Panc1 (cell line): ENCODE data around the gene FSD2.

ENCODE experiments used
- CTCF ChIP-seq: fragments of 450-650 bp; IDR thresholded peaks from 2 replicates; pipeline ENCODE4 v1.5.1; 2017; ENCODE audit warnings: mild to moderate bottlenecking
- POLR2AphosphoS5 ChIP-seq: IDR thresholded peaks from 2 replicates; pipeline ENCODE4 v1.6.1; 2012; ENCODE audit warnings: mild to moderate bottlenecking, low read depth, low read length, moderate library complexity
- REST ChIP-seq, 2 experiments: IDR thresholded peaks; 2 replicates each; pipeline ENCODE4 v1.6.1; 2011 to 2012; ENCODE audit warnings: low read depth in 2 of 2, control low read depth in 1 of 2, low read length in 1 of 2, mild to moderate bottlenecking in 1 of 2, moderate library complexity in 1 of 2; ENCODE audit not compliant: insufficient read depth in 1 of 2
- SIN3A ChIP-seq: IDR thresholded peaks from 2 replicates; pipeline ENCODE4 v1.6.1; 2012; ENCODE audit warnings: low read depth, mild to moderate bottlenecking, low read length, moderate library complexity, borderline replicate concordance; ENCODE audit not compliant: insufficient read depth

- no peak for TF ChIP-seq REST (IDR thresholded peaks at IDR 0.05; ENCODE audit: insufficient read depth in 1 of 2, low read depth in 2 of 2, low read length in 1 of 2)
- no peak for TF ChIP-seq CTCF
- TF ChIP-seq SIN3A = no peak
- TF ChIP-seq POLR2AphosphoS5 = no peak
Measured at GRCh38 chr15:82832601-82833361, 26.9 kb upstream of the FSD2 start.
